SKM-1 (cell line): Measurements from ENCODE around the gene RIPK3.
"Not testable (repeated sequence)": the region's sequence is repeated elsewhere in the genome, so short reads cannot be mapped to it uniquely, and the experiment has no call there.

ENCODE experiments used
- DNase-seq: peaks from one replicate; lab custom pipeline; 2025; ENCODE audit not compliant: unreplicated experiment; lab: John Stamatoyannopoulos, UW

RIPK3 gene

GRCh38 chr14:24348186-24348585 lies 8.4 kb upstream of the RIPK3 start:
- DNase-seq, result no peak

- DNase-seq, result no peak
Observed at GRCh38 chr14:24347134-24347533, 7.3 kb upstream of the RIPK3 start.

GRCh38 chr14:24343795-24344660 lies 4.2 kb upstream of the RIPK3 start:
- DNase-seq, result no peak

- no peak for DNase-seq
Observed at GRCh38 chr14:24342889-24343288, 3.1 kb upstream of the RIPK3 start.

- no peak for DNase-seq
Observed at GRCh38 chr14:24340606-24341005, 815 bp upstream of the RIPK3 start.

- no peak for DNase-seq
Observed at GRCh38 chr14:24338843-24339242, 948 bp downstream of the RIPK3 start.

- no peak for DNase-seq
Observed at GRCh38 chr14:24337824-24338175, 2.0 kb downstream of the RIPK3 start.

GRCh38 chr14:24337144-24337823 lies 2.5 kb downstream of the RIPK3 start:
- no peak for DNase-seq

GRCh38 chr14:24335461-24336171 lies 4.2 kb downstream of the RIPK3 start:
- no peak for DNase-seq

- DNase-seq, result no peak
Observed at GRCh38 chr14:24334431-24335291, 5.1 kb downstream of the RIPK3 start, which contains the start of gene ADCY4. Gene ADCY4 (minus strand): TSS chr14:24335071. CDS start chr14:24334652, 419 bp downstream.

GRCh38 chr14:24332268-24332993 lies 7.4 kb downstream of the RIPK3 start:
- no peak for DNase-seq

- DNase-seq, result no peak
Observed at GRCh38 chr14:24331731-24332267, 8.0 kb downstream of the RIPK3 start.

- no peak for DNase-seq
Observed at GRCh38 chr14:24330973-24331674, 8.7 kb downstream of the RIPK3 start.

- DNase-seq, result no peak
Observed at GRCh38 chr14:24329736-24330135, 10.1 kb downstream of the RIPK3 start.

- DNase-seq, result no peak
Observed at GRCh38 chr14:24329073-24329663, 10.6 kb downstream of the RIPK3 start.

- DNase-seq, result not testable (repeated sequence)
Observed at GRCh38 chr14:24327914-24328313, 11.9 kb downstream of the RIPK3 start.

GRCh38 chr14:24327303-24327702 lies 12.5 kb downstream of the RIPK3 start:
- peak; percentile 35 for DNase-seq

- no peak for DNase-seq
Observed at GRCh38 chr14:24325963-24326362, 13.8 kb downstream of the RIPK3 start.

GRCh38 chr14:24325041-24325530 lies 14.7 kb downstream of the RIPK3 start:
- no peak for DNase-seq
